ENCODE measurements around the gene TAF3.

The TAF3 gene

DNA sequence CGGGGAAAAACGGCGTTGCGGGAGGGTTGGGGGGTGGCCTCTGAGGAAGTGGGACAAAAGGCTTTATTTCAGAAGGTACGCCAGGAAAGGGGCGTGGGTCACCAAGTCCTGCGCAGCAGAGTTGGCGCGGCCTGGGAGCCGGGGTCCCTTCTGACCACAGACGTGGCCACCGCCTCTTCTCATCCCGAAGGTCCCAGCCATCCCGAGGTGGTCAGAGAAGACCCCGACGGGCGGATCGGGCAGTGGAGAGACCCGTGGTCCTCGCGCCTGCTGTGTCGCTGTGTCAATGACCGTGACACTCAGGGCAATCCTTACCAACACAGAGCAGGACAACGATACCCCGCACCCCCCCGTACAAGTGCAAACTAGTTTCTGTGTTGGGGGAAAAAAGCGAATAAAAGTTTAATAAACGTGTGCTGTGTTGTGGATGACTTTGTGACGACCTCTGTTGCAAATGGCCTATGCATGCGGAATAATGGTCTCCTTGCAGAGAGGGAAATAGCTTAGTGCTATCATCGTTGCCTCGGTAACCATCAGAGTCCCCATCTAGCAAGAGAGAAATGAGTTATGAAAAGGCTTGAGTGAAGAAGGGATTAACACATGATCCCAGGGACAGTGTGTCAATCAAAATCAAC is 216.8 kb downstream of the TAF3 start:
- no peak for ATAC-seq

DNA sequence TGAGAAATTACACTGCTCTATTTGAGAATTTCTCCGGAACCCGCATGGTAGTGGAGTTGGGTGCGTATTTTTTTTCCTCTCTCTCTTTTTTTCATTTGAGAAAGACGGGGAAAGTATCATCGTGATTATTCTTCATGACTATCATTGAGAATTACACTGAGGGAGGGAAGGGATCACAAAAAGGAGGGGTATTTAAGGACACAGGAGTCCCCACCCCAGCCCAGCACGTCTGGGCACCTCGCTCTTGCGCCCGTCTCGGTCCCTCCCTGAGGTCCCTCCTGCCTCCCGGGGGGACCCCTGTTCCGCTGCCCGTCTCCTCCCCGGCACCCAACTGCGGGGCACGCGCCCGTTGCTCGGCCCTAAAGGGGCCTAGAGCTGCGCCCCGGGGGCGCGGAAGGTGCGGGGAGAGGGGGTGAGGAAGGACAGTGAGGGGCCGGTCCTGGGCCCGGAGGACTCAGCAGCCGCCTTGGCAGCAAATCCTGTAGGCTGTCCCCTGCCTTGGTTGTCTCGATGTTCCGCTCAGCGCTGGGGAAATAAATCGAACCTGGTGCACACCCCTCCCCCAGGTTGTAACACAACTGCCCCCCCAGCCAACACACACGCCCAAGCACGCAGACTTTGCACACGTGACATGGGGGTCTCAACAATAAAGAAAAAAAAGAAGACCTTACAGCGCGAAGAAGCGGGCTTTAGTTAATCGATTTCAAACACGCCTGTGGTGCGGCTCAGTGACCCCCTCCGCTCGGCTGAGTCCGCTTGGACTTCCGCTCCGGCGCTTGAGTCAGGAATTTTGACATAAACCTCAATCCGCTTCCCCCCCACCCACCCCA is 217.6 kb downstream of the TAF3 start:
- no peak for ATAC-seq

DNA sequence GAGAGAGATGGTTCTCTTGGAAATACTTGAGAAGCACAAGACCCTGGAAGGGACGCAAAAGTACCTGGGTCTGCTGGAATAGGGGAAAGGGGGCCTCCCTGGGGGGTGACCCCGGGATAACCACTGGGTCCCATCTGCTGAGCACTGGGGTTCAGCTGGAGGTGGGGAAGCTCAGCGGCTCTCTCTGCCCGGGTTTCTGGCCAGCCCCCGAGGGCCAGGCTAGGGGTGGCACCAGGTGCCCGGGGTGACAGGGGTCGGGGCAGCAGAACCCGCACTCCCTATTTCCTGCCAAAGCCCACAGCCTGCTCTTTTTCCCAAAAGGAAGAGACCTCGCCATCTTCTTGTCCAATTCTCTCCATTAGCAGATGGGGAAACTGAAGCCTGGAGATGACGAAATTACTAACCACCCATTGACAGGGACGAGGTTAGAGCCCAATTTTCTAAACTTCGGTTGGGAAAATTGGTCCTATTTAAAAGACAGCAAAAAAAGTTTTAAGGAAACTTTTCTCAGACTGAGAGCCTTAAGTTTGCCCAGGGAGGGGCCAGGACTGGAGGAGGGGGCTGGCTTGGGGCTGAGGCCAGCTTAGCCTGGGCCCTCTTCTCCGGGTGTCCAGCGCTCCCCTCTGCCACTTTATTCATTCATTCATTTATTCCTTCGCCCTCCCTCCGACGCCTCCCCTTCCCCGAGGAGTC is 218.3 kb downstream of the TAF3 start:
- ATAC-seq = no peak

DNA sequence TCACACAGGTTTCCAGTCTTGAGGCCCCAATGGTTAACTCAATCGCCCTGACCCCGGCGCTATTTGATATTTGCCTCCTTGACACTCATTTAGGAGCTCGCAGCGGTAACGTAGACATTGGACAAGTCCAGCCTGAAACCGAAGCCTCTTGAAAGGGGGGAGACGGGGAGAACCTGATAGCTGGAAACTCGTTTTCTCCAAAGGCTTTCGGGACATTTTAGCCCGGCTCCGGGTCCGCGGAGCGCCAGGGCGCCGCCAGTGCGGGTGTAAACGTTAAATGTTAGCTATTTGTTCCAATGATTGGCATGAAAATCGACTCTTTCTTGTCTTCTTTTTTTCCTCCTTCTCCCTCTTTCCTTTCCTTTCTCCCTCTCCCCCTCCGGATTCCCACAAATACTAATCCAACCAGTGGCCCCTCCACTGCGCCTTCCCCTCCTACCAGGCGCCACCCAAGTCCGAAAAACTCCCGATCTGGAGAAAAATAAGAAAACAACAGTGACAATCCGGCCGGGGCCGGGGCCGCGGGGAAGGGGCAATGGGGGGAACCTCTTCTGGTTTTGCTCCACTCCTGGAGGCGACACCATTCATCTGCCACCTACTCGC is 219.0 kb downstream of the TAF3 start:
- no peak for ATAC-seq

DNA sequence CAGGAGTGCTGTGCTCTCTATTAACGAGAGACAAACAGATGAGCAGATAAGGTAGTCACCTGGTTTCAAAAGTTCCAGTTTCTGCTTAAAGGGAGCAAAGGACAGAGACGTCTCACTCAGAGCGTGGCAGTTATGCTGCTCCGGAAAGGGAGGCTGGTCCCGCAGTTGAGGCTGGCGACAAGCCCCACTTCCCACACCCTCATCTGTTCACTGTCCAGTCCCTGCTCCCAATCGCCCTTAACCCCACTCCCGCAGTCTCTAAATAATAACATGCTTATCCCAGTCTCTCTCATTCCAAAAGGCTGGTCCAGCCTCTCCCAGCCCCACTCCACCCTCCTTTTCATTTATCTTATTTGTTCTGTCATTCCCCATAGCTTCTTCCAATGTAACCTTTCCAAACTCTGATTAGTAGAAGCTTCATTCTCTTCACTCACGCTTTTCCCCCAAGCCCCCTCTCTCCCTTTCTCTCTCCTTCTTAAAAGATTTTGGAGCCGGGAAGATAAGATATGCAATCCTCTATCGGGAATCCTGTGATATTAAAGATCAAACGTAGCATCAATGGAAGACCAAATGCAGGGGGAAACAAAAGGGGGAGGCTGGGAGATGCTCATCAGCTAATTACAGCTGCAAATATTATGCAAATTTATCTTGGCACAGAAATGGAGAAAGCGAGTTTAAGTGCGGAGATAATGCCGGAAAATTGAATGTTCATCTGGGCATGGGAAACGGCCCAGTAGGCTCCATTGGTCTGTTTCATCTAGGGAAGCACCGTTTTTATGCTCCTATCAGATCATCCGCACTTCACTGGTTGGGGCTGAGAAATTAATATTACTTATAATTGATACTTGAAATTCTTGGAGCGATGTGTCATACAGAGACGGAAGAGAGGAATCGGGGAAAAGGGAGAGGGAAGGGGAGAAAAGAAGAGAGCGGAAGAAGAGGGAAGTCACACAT is 219.9 kb downstream of the TAF3 start:
- no peak for ATAC-seq

DNA sequence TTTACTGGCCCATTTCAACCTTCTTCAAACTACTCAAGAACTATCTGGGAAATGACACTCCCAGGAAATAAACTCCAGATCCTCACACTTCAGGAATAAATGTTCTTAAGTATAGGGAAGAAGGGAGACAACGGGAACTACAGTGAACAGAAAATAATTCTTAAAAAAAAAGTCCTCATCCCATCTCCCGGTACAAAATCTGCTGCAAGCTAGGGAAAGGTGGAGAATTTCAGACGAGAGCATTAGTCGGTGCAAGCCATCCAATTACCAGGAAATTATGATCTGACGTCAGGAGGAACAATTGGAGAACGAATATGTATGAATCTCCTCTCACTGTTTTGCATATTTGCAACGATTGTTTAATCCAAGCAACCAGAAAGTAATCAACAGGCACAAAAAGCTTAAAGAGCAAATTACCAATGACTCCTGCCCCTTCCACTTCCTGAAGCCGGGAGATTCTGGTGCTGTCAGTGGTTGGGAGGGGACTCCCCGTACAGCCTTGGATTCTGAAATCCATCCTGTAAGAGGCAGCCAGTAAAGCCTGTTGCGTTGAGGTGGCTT is 221.1 kb downstream of the TAF3 start:
- no peak for ATAC-seq

DNA sequence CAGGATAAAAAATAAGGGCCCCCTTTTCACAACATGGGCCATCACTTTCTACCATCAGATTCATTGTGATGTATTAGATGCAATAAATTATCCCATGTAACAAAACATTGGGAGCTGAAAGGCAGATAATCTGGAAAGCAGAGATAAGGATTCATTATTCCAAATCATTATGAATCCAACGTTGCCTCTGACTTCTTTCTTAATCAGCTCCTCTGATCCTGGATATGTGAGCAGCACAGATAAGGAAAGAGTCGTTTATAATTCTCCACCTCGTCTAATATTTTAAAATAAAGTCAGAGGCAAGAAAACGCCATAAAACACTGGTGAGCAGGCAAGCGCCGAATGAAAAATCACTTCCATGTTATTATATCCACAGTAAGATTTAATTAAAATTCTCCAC is 222.3 kb downstream of the TAF3 start:
- ATAC-seq = no peak

DNA sequence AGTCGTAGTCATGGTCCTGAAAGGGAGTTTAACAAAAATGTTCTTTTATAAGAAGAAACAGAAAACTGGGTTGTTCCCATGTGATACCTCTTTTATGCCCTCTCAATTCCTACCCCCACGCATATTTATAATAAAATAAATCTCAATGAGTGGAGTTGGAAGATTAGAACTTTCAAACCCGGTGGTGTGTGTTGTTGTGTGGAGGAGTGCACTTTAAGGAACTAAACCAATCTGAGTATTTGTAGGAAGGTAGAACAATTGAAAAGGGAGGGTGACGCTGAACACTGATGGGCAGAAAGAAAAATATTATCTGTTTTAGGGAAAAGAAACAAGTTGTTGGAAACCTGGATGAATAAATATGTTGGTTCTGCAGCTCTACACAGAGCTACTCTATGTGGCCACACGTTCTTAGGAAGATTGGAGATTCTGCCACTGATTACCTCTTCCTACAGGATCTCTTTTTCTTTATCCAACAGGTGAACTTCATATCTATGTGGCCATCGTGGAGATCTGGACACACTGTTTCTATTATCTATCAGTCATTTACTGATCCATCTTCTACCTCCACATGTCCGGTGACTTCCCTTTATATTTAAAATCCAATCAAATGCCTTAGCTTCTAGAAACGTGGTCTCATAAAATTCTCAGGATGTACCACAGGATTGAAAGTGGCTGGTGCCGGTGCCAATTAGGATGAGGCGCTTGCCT is 223.1 kb downstream of the TAF3 start:
- no peak for ATAC-seq

DNA sequence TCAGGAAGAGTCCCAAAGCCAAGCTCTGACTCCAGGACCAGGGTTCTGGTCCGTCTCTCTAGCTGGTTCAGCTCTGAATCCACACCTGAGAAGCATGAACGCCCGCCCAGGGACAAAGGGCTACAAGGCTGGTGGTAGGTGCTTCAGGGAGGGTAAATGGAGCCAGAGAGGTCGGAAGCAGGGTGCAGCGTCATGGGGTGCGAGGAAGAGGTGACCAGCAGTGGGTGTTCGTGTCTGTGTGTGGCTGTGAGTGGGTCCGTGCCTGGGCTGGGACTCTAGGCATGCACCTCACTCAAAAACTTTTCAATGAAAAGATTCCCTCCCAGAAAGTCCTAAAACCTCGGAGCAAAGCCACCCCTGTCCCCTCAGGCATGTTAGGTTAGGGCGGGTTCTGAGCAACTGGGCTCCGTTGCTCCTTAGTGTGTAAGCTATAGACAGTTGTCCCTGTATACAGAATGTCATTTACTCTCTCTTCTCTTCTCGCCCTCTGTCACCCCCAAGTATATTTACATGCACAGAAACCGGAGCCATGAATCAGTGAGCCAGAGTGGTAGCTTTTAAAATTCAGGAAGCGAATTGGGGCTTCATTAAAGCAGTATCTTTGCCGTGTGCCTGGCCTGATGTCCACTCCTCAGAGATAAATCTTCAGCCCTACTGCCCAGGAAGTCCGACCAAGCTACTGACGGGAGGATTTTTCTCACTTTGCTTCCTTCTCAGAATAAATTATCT is 223.9 kb downstream of the TAF3 start:
- ATAC-seq = no peak

DNA sequence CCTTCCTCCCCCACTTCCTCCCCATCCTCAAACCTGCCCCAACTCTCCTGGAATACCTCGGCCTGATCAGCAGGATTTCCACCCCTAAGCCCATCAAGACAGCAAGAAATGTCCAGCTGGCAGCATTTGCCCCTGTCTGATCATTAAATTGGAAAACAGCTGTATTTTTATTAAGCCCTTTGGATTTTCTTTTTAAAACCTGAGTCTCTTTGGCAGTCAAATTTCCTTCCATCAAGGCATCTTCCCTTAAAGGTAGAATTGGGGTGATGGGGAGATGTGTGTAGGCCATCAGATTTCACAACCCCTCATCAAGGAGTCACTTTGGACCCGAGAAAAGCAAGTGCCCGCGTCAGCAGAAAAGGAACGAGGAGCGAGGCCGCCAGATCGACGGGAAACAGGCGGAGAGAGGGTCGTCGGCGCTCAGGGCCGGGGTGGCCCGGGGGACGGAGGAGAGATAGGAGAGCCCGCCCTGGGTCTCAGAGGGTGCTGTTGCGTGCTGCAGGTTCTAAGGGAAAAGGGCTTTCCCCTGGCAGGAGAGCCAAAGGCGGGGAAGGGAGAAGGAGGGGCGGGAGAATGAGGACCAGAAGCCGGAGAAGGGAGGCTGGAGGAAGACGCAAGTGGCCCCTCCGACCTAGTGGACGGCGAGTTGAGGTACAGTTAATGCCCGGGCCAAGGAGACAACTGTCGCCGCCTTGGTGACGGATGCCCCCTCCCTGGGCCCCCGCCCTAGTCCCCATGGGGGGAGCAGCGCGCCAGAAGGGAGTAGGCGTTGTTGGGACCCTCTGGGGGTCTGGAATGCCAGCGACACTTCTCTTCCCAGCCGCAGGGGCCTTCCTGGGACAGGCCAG is 224.6 kb downstream of the TAF3 start:
- ATAC-seq = no peak

DNA sequence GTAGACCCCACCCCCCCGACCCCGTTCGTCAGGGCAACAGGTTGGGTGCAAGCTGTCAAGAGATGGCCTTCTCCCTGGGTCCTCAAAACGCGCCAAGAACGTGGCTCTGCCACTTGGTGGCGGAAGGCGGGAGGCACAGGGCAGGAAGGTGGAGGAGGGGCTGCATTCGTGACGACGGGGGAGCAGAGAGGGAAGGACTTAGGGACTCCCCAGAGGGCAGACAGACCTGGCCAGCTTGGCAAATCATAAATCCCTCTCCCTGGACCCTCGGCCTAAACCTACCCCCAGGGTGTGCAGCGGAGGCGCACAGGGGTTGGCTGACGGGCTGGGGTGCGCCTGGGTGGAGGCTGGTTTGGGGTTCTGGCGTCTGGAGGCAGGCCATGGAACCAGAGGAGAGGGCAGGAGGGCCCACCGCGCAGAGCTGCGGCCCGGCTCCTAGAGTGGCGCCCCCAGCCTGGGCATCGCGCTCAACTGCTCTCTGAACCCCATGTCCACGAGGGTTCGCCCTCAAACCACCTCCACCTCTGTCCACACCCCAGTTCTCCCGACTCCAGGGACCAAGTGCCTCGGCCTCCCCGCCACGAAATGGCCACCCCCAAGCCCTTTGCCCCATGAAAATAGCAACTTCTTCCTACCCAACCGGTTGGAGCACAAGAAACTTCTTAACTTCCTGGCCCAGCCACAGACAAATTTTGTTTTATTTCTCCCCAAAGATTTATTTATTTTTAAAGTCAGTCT is 225.4 kb downstream of the TAF3 start:
- ATAC-seq = peak in 1 of 2 donors; percentile 25

DNA sequence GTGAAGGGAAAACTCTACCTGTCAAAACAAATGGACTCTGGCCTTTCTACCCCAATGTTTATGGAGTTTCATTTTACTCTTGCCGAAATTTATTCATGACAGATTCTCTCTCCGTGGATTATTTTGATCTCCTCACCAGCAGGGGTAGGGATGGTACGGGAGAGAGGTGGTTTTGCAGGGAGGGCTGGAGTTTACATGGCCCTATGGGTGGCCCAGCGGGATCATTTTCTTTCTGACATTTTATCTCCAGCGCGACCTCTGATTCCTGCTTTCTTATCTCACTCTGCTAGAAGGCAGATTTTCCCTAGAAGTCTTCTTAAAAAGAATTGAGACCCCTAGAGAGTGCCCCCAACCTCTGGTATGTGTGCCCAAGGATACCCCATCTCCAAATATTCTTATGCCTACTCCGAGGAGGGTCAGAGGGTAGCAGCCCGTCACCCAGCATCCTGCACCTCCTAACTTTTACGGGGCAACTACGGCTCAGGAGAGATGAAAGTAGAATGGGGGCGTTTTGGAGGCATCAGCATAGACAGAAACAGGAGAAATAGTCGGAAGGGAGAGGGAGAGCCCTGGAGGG is 226.1 kb downstream of the TAF3 start:
- ATAC-seq = no peak

DNA sequence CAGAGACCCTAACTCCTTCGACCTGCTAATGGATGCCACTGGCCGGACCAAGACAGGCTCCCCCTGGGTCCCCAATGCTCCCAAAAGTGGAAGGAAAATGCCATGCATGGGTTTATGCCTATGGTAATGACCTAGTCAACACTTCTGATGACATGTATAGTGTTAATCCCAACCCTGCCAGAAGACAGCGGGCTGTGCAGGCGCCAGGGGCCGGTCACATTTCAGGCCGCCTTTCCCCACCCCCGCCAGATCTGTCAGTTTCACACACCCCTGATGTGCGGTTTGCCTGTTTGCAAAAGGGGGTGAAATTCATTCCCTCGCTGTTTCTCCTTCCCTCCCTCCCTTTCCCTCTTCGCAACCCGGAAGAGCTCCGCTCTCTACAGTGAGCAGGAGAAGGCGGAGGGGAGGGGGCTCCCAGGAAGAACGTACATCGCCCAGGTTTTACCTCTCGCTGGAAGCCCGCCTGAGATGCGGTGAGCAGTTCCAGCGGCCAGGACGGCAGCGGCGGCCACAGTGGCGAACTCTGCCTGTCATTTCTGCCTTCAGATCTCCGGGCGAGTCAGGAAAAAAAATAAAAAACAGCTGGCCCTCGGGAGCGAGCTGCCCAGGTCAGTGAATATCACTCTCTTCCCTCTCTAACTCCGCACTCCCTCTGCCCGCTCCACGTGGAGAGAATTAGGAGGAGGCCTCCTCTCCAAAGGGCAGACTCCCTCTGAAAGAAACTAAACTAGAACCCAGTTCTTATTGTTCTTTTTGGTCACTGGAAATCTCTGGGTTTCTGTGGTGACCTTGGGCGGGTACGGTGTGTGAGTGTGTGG is 226.8 kb downstream of the TAF3 start:
- no peak for ATAC-seq

DNA sequence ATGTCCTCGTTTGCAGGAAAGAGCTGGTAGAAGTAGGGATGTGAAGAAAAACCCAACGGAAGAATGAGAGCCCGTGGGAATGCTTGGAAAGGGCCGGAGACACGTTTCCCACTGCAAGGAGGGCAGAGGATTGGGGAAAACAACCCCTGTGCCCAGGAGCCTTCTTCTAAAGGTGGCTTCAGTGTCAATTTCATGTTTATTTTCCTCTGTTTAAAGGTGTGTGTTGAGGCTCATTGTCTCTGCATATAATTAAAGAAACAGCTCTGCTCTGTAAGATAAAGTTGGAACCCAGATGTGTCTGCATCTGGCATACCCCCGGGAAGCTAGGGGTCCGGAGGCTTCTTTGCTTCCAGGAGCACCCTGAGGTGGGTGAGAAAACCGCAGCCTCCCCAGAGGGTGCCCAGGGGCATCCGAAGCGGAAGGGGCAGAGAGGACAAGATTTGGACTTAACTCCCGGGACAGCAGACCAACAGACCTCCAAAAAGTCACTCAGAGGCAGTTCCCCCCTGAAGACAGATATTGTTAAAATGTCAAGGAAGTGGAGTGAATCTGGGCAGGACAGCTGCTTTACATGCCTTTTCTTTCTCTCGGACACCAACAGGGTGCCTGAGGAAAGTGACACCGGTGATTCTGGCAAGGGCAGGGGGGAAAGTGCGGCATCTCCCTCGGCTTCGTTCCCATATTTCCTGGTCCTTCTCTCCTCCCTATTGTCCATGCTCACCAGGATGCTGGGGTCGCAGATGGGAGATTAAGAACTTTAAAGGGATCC is 227.6 kb downstream of the TAF3 start:
- no peak for ATAC-seq

DNA sequence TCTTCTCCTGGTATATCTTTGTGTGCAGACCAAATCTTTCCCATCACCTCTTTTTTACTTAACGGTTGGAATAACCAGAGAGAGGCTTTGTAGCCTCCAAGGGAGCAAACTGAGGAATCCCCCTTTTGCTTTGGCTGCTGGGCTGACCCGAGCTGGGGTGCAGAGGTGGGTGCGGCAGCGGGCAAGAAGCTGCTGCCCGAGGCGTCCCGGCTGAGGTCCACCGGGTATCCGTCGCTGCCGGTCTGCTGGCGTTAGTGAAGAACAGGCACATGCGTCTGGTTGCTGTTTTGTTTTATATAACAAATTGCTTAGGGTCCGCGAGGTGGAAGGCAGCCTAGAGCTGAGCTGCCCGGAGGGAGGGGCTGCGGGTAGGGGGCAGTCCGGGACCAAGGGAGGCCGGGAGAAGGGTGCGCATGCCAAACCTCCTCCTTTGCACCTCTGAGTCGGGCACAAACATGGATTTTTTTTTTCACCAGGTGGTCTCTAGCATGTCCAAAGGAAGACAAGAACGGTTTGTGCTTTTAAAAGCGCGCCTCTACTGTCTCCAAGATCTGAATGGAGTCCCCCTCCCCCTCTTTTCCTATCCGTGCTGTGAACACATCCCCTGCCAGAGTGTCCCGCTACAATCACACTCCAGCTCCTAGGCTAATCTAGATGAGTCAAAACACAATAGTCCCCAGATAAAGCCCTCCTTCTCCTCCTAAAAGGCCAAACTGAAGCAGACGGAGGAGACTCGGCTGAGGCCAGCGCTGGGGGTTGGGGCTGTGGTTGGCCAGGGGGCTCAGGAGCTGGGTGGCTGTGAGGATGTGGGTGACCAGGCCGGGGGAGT is 229.4 kb downstream of the TAF3 start:
- ATAC-seq = no peak
